NCI-H2029 (cell line): Measurements from ENCODE around the gene TSPAN9.

Experiments used
- DNase-seq: peaks from one replicate; lab custom pipeline; 2025; lab: John Stamatoyannopoulos, UW

TSPAN9 gene

GRCh38 chr12:3101309-3102024, 24.3 kb downstream of the TSPAN9 start:
- no peak for DNase-seq

- no peak for DNase-seq
These were observed 25.7 kb downstream of the TSPAN9 start for GRCh38 chr12:3102771-3103410.

- no peak for DNase-seq
These were observed 26.6 kb downstream of the TSPAN9 start for GRCh38 chr12:3103806-3104205.

- no peak for DNase-seq
These were observed 28.7 kb downstream of the TSPAN9 start for GRCh38 chr12:3105690-3106479.

GRCh38 chr12:3106579-3106978, 29.4 kb downstream of the TSPAN9 start:
- no peak for DNase-seq

GRCh38 chr12:3107071-3107583, 29.9 kb downstream of the TSPAN9 start:
- DNase-seq: no peak

- no peak for DNase-seq
These were observed 30.8 kb downstream of the TSPAN9 start for GRCh38 chr12:3107954-3108353.

GRCh38 chr12:3110578-3110977, 33.4 kb downstream of the TSPAN9 start:
- DNase-seq: no peak

GRCh38 chr12:3113671-3114325, 36.6 kb downstream of the TSPAN9 start:
- no peak for DNase-seq

GRCh38 chr12:3114671-3115070, 37.5 kb downstream of the TSPAN9 start:
- DNase-seq: no peak

GRCh38 chr12:3115078-3115477, 37.9 kb downstream of the TSPAN9 start:
- no peak for DNase-seq

- DNase-seq: no peak
These were observed 39.1 kb downstream of the TSPAN9 start for GRCh38 chr12:3116106-3116844.

GRCh38 chr12:3117144-3117581, 40.0 kb downstream of the TSPAN9 start:
- no peak for DNase-seq

GRCh38 chr12:3117591-3118015, 40.4 kb downstream of the TSPAN9 start:
- no peak for DNase-seq

GRCh38 chr12:3119192-3119755, 42.1 kb downstream of the TSPAN9 start:
- DNase-seq: no peak

- DNase-seq: peak; percentile 90
These were observed 42.8 kb downstream of the TSPAN9 start for GRCh38 chr12:3119756-3120601.

- DNase-seq: no peak
These were observed 43.5 kb downstream of the TSPAN9 start for GRCh38 chr12:3120701-3121100.

- peak; percentile 50 for DNase-seq
These were observed 45.9 kb downstream of the TSPAN9 start for GRCh38 chr12:3122841-3123678.

- DNase-seq: no peak
These were observed 46.5 kb downstream of the TSPAN9 start for GRCh38 chr12:3123729-3124128.
